ENCODE measurements around the gene LAMB1.

LAMB1 gene

GRCh38 chr7:107980671-107981190 lies 22.2 kb downstream of the LAMB1 start:
- H3K4me3 ChIP-seq (ENCODE audit: low read length): no peak overlapping the region
- TF ChIP-seq, protein P1, sequence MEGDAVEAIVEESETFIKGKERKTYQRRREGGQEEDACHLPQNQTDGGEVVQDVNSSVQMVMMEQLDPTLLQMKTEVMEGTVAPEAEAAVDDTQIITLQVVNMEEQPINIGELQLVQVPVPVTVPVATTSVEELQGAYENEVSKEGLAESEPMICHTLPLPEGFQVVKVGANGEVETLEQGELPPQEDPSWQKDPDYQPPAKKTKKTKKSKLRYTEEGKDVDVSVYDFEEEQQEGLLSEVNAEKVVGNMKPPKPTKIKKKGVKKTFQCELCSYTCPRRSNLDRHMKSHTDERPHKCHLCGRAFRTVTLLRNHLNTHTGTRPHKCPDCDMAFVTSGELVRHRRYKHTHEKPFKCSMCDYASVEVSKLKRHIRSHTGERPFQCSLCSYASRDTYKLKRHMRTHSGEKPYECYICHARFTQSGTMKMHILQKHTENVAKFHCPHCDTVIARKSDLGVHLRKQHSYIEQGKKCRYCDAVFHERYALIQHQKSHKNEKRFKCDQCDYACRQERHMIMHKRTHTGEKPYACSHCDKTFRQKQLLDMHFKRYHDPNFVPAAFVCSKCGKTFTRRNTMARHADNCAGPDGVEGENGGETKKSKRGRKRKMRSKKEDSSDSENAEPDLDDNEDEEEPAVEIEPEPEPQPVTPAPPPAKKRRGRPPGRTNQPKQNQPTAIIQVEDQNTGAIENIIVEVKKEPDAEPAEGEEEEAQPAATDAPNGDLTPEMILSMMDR (IDR thresholded peaks at IDR 0.05; ENCODE audit: insufficient read depth, low read depth, low read length, missing control alignments): no peak
- no peak for DNase-seq (ENCODE audit: low read depth)

DNA sequence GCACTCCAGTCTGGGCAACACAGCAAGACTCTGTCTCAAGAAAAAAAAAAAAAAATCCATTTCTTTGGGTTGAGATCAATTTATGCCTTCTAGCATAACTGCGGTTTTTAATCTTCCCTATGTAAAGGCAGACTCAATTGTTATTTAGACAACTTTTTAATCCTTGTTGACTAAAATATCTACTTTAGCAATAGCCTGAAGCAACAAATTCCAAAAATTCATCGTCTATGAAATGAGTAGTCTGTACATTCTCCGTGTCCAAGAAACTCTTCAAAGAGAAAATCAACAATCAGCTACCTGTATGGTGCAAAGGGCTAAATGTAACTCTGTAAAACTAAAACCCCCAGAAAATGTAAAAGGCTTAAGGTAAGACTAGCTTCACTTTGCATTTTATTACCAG lies 22.8 kb downstream of the LAMB1 start:
- TF ChIP-seq, protein P1 (IDR thresholded peaks at IDR 0.05; ENCODE audit: insufficient read depth, low read depth, low read length, missing control alignments): no peak
- DNase-seq (ENCODE audit: low read depth): no peak
- H3K4me3 ChIP-seq (ENCODE audit: low read length): no peak overlapping the region

DNA sequence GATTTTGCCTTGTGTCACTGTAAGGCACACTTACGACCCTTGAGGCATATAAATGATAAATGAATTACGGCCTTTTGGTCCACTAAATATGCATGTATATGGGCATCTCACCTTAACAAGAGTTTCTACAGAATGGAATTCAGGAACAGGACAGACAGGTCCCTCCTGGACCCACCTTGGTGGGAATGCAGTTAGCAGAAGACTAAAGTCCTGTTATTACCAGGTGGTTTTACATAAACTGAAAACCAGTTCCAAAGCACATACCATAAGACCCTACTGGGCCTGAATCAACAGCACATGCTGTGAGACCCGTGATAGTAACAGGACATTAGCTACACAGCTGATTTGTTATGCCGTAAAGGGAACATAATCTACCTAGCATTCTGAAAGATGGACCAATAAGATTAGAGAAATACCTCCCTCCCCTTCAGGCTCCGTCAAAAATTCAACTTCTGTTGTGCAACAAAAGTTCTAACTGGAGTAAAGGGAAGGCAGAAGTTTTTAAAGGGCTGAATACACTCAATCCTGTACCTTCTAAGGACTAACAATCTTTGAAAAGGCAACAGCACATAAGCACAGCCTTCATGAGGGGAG lies 24.0 kb downstream of the LAMB1 start:
- H3K4me3 ChIP-seq (ENCODE audit: low read length): no peak overlapping the region
- TF ChIP-seq, protein P1 (IDR thresholded peaks at IDR 0.05; ENCODE audit: insufficient read depth, low read depth, low read length, missing control alignments): no peak

DNA sequence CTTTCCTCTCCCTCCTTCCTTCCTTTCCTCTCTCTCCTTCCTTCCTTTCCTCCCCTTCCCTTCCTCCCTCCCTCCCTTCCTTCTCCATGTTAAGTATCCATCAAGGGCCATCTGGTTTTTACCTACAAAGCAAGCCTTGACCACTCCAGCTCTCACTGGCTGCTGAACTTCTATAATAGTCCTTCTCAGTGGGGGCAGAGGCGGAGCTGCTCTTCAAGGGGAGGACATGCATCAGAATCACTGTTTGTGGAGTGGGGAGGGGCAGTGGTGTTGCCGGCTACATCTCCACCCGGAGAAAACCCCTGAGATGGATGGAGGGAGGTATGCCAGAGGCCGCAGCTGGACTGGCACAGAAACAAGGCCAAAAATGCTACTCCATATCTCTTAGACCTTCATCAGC lies 25.9 kb downstream of the LAMB1 start:
- no peak overlapping the region for H3K4me3 ChIP-seq (ENCODE audit: low read length)
- DNase-seq (ENCODE audit: low read depth): no peak
- TF ChIP-seq, protein P1 (IDR thresholded peaks at IDR 0.05; ENCODE audit: insufficient read depth, low read depth, low read length, missing control alignments): no peak

More for the DNA sequence above, 24.0 kb downstream of the LAMB1 start:
- DNase-seq (ENCODE audit: low read depth): no peak

DNA sequence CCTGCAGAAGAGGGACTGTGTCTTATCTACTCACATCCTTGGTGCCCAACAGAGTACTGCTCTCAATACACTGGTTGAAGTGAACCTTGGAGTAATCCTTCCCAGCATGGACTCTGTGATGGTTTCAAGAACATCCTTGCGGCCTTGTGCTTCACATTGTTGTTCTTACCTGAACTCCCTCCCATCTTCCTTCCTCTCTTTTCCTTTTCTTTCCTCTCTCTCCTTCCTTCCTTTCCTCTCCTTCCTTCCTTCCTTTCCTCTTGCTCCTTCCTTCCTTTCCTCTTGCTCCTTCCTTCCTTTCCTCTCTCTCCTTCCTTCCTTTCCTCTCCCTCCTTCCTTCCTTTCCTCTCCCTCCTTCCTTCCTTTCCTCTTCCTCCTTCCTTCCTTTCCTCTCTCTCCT lies 26.3 kb downstream of the LAMB1 start:
- TF ChIP-seq, protein P1 (IDR thresholded peaks at IDR 0.05; ENCODE audit: insufficient read depth, low read depth, low read length, missing control alignments): no peak
- no peak overlapping the region for H3K4me3 ChIP-seq (ENCODE audit: low read length)
- DNase-seq (ENCODE audit: low read depth): no peak

- no peak overlapping the region for H3K4me3 ChIP-seq (ENCODE audit: low read length)
- TF ChIP-seq, protein P1 (IDR thresholded peaks at IDR 0.05; ENCODE audit: insufficient read depth, low read depth, low read length, missing control alignments): no peak
- DNase-seq (ENCODE audit: low read depth): no peak
These were observed 27.5 kb downstream of the LAMB1 start for GRCh38 chr7:107975394-107976013.
